Measurements from ENCODE around the gene BCAS3. TPM values are rescaled to one million over a fixed set of nuclear protein-coding genes. Genes with fewer than 3 reads are reported as not detected.

BCAS3 gene
- total RNA-seq, 2 experiments from 2014 or later: 20.1 to 31.8 TPM

GRCh38 chr17:61267847-61268246 is 590.2 kb downstream of the BCAS3 start:
- Histone ChIP-seq H3K4me1 (ENCODE audit: insufficient read depth, low read length) (no peaks in the 10 kb centered on the region), H3K27me3 (ENCODE audit: control insufficient read depth in 1 of 2, insufficient read depth in 2 of 2, low read length in 2 of 2) (no peaks in the 10 kb centered on the region), H3K36me3 (ENCODE audit: insufficient read depth, low read length) (no peaks in the 10 kb centered on the region), H3K4me3 (ENCODE audit: low read length) (no peak overlapping the region), H3K27ac (ENCODE audit: low read depth in 1 of 2, low read length in 2 of 2) (no peak overlapping the region), H3K9me3 (ENCODE audit: control insufficient read depth in 1 of 2, insufficient read depth in 1 of 2, low read length in 2 of 2) (no peaks in the 10 kb centered on the region)
- Mint-ChIP-seq H3K9me3 (no peaks in the 10 kb centered on the region), H3K4me3 (no peak overlapping the region), H3K27ac (no peak overlapping the region), H3K27me3 (no peaks in the 10 kb centered on the region), H3K36me3 (ENCODE audit: low read depth) (no peaks in the 10 kb centered on the region), H3K4me1 (ENCODE audit: low read depth) (no peaks in the 10 kb centered on the region)
- intact Hi-C loops (cut with DNase I, micrococcal nuclease): no loop called here
- no peak for TF ChIP-seq CTCF (IDR thresholded peaks at IDR 0.05)
- no peak for DNase-seq
- ChIA-PET POLR2A (no interaction called here), CTCF (no interaction called here)
- no peak for ATAC-seq (ENCODE audit: poor library complexity)

GRCh38 chr17:61275395-61275794 is 597.7 kb downstream of the BCAS3 start:
- no peak for TF ChIP-seq CTCF (IDR thresholded peaks at IDR 0.05)
- Histone ChIP-seq H3K4me3 (ENCODE audit: low read length) (no peak overlapping the region), H3K27ac (ENCODE audit: low read depth in 1 of 2, low read length in 2 of 2) (no peak overlapping the region), H3K9me3 (ENCODE audit: control insufficient read depth in 1 of 2, insufficient read depth in 1 of 2, low read length in 2 of 2) (no peaks in the 10 kb centered on the region), H3K36me3 (ENCODE audit: insufficient read depth, low read length) (no peaks in the 10 kb centered on the region), H3K4me1 (ENCODE audit: insufficient read depth, low read length) (no peaks in the 10 kb centered on the region), H3K27me3 (ENCODE audit: control insufficient read depth in 1 of 2, insufficient read depth in 2 of 2, low read length in 2 of 2) (no peaks in the 10 kb centered on the region)
- no peak for ATAC-seq (ENCODE audit: poor library complexity)
- H3K36me3 Mint-ChIP-seq (ENCODE audit: low read depth): peaks cover 6% of the 10 kb centered on the region
- intact Hi-C loops (cut with DNase I, micrococcal nuclease): no loop called here
- no peak overlapping the region for H3K4me3 Mint-ChIP-seq
- no peaks in the 10 kb centered on the region for H3K9me3 Mint-ChIP-seq
- ChIA-PET POLR2A (no interaction called here), CTCF (no interaction called here)
- no peaks in the 10 kb centered on the region for H3K4me1 Mint-ChIP-seq (ENCODE audit: low read depth)
- DNase-seq: no peak
- no peak overlapping the region for H3K27ac Mint-ChIP-seq
- no peaks in the 10 kb centered on the region for H3K27me3 Mint-ChIP-seq

- H3K36me3 Mint-ChIP-seq (ENCODE audit: low read depth): peaks cover 6% of the 10 kb centered on the region
- H3K27ac Mint-ChIP-seq: no peak overlapping the region
- no peaks in the 10 kb centered on the region for H3K27me3 ChIP-seq (ENCODE audit: control insufficient read depth in 1 of 2, insufficient read depth in 2 of 2, low read length in 2 of 2)
- no peaks in the 10 kb centered on the region for H3K4me1 Mint-ChIP-seq (ENCODE audit: low read depth)
- no peak overlapping the region for H3K4me3 ChIP-seq (ENCODE audit: low read length)
- POLR2A ChIA-PET: no interaction called here
- H3K27ac ChIP-seq (ENCODE audit: low read depth in 1 of 2, low read length in 2 of 2): no peak overlapping the region
- intact Hi-C loops (cut with DNase I, micrococcal nuclease): no loop called here
- TF ChIP-seq CTCF (IDR thresholded peaks at IDR 0.05): no peak
- no peaks in the 10 kb centered on the region for H3K36me3 ChIP-seq (ENCODE audit: insufficient read depth, low read length)
- no peaks in the 10 kb centered on the region for H3K27me3 Mint-ChIP-seq
- ATAC-seq (ENCODE audit: poor library complexity): no peak
- CTCF ChIA-PET: interaction anchor here (0.7 kb wide), 1 partner anchor 11 kb away, joined by 3 read pairs; no protein-coding TSS in a partner anchor
- no peak overlapping the region for H3K4me3 Mint-ChIP-seq
- H3K4me1 ChIP-seq (ENCODE audit: insufficient read depth, low read length): no peaks in the 10 kb centered on the region
- DNase-seq: no peak
- H3K9me3 Mint-ChIP-seq: no peaks in the 10 kb centered on the region
- H3K9me3 ChIP-seq (ENCODE audit: control insufficient read depth in 1 of 2, insufficient read depth in 1 of 2, low read length in 2 of 2): no peaks in the 10 kb centered on the region
Measured at GRCh38 chr17:61276806-61277205, 599.2 kb downstream of the BCAS3 start.
